Trophoblast cell (in vitro differentiated cells and primary cell): ENCODE results near the gene CLINT1.

Experiments
- DNase-seq, 2 donors: peaks; one replicate each; pipeline ENCODE4 v3.0.0-alpha.2; 2016
- H2AFZ ChIP-seq: 2 replicates; pipeline ENCODE4 v1.6.1; 2013; ENCODE audit warnings: low read length, moderate library complexity, mild to moderate bottlenecking; ENCODE audit not compliant: insufficient read depth, poor library complexity
- H2AK5ac ChIP-seq: 2 replicates; pipeline ENCODE4 v1.6.1; 2013; ENCODE audit warnings: mild to moderate bottlenecking, low read length
- H2BK120ac ChIP-seq: 2 replicates; pipeline ENCODE4 v1.6.1; 2013; ENCODE audit warnings: low read length, mild to moderate bottlenecking, moderate library complexity; ENCODE audit not compliant: insufficient read depth, poor library complexity
- H2BK12ac ChIP-seq: 2 replicates; pipeline ENCODE4 v1.6.1; 2013; ENCODE audit warnings: mild to moderate bottlenecking, low read length, moderate library complexity
- H2BK5ac ChIP-seq: 2 replicates; pipeline ENCODE4 v1.6.1; 2013; ENCODE audit warnings: low read length, low read depth, moderate library complexity, mild to moderate bottlenecking; ENCODE audit not compliant: poor library complexity
- H3K14ac ChIP-seq: 2 replicates; pipeline ENCODE4 v1.6.1; 2013; ENCODE audit warnings: mild to moderate bottlenecking, low read length
- H3K18ac ChIP-seq: 2 replicates; pipeline ENCODE4 v1.6.1; 2013; ENCODE audit warnings: mild to moderate bottlenecking, low read length
- H3K23ac ChIP-seq: 2 replicates; pipeline ENCODE4 v1.6.1; 2013; ENCODE audit warnings: low read length
- H3K27ac ChIP-seq: 2 replicates; pipeline ENCODE4 v1.5.1; 2013; ENCODE audit warnings: low read depth, mild to moderate bottlenecking, inconsistent platforms, low read length, moderate library complexity
- H3K27me3 ChIP-seq: 2 replicates; pipeline ENCODE4 v1.6.1; 2013; ENCODE audit warnings: inconsistent platforms, mild to moderate bottlenecking, low read length, moderate library complexity; ENCODE audit not compliant: insufficient read depth
- H3K36me3 ChIP-seq, 2 experiments: 1 replicate in 1 of 2; 2 replicates in 1 of 2; pipeline ENCODE4 v1.6.1; 2013; ENCODE audit warnings: low read length in 2 of 2, mild to moderate bottlenecking in 2 of 2, moderate library complexity in 1 of 2; ENCODE audit not compliant: insufficient read depth in 2 of 2, control insufficient read depth in 1 of 2
- H3K4ac ChIP-seq: 2 replicates; pipeline ENCODE4 v1.6.1; 2013; ENCODE audit warnings: low read depth, mild to moderate bottlenecking, low read length, moderate library complexity
- H3K4me1 ChIP-seq, 2 experiments: 1 replicate in 1 of 2; 2 replicates in 1 of 2; pipeline ENCODE4 v1.6.1; 2013; ENCODE audit warnings: low read length in 2 of 2, mild to moderate bottlenecking in 2 of 2, moderate library complexity in 1 of 2; ENCODE audit not compliant: insufficient read depth in 2 of 2, control insufficient read depth in 1 of 2
- H3K4me2 ChIP-seq: 2 replicates; pipeline ENCODE4 v1.6.1; 2013; ENCODE audit warnings: inconsistent platforms, mild to moderate bottlenecking, low read length, moderate library complexity
- H3K4me3 ChIP-seq: 2 replicates; pipeline ENCODE4 v1.5.1; 2013; ENCODE audit warnings: mild to moderate bottlenecking, low read depth, low read length, inconsistent platforms
- H3K79me1 ChIP-seq: one replicate; pipeline ENCODE4 v1.6.1; 2013; ENCODE audit warnings: low read length
- H3K79me2 ChIP-seq: 2 replicates; pipeline ENCODE4 v1.6.1; 2013; ENCODE audit warnings: low read length, mild to moderate bottlenecking; ENCODE audit not compliant: control insufficient read depth, insufficient read depth, poor library complexity
- H3K9ac ChIP-seq: 2 replicates; pipeline ENCODE4 v1.6.1; 2013; ENCODE audit warnings: mild to moderate bottlenecking, low read length
- H3K9me3 ChIP-seq: 2 replicates; pipeline ENCODE4 v1.6.1; 2013; ENCODE audit warnings: low read depth, mild to moderate bottlenecking, control low read depth, inconsistent platforms, low read length; ENCODE audit not compliant: insufficient read depth
- H4K12ac ChIP-seq: 2 replicates; pipeline ENCODE4 v1.6.1; 2013; ENCODE audit warnings: low read depth, mild to moderate bottlenecking, low read length, moderate library complexity
- H4K8ac ChIP-seq: 2 replicates; pipeline ENCODE4 v1.6.1; 2013; ENCODE audit warnings: low read depth, mild to moderate bottlenecking, low read length, moderate library complexity
- H4K91ac ChIP-seq: one replicate; pipeline ENCODE4 v1.6.1; 2013; ENCODE audit warnings: low read depth, mild to moderate bottlenecking, low read length, moderate library complexity
- WGBS: extraction: QIAGEN DNeasy Blood & Tissue Kit; methylation state at CpG from one replicate; pipeline ENCODE4 v1.1.7; 2013; ENCODE audit warnings: missing lambda C conversion rate; ENCODE audit not compliant: insufficient read length, insufficient coverage; ENCODE audit errors: extremely low coverage; 5-methylcytosine and 5-hydroxymethylcytosine counted together

Gene CLINT1

DNA sequence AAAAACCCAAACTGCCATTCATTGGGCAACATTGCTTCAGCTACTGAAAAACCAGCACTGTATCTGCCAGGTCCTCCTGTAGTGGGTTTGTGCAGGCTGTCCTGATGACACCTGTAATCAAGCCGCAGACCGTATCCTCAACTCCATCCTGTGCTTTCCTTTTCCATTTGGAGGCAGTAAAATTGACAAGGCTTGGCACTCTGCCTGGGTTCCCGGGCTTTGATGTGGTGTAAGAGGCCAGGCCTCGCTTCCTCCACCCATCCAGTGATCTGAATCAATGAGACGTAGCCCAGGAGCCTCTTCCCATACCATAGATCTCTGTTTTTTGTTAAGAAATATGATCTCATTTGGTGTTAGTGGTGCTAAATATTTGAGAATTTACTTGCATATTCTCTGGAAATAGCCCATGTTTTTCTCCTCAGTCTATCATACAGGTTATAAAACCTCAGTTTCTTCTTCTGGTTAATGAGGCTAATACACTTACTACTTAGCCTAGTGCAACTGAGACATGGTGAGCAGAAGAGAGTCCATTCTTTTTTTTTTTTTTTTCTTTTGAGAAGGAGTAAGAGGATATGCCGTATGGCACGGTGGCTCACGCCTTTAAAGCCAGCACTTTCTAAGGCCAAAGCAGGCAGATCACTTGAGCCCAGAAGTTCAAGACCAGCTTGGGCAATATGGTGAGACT is 80.7 kb downstream of the CLINT1 start:
- Histone ChIP-seq H3K4ac (no peak overlapping the region), H2BK12ac (no peak overlapping the region), H2AFZ (no peak overlapping the region), H4K91ac (no peak overlapping the region), H3K36me3 (no peaks in the 10 kb centered on the region), H3K9me3 (peaks cover 2% of the 10 kb centered on the region), H3K9ac (no peak overlapping the region), H3K27me3 (no peaks in the 10 kb centered on the region), H3K23ac (no peak overlapping the region), H3K27ac (no peak overlapping the region), H2AK5ac (no peak overlapping the region), H3K79me2 (no peaks in the 10 kb centered on the region), H3K14ac (no peak overlapping the region), H3K4me1 (no peaks in the 10 kb centered on the region), H2BK120ac (no peak overlapping the region), H3K4me2 (no peak overlapping the region), H4K12ac (no peak overlapping the region), H3K18ac (no peak overlapping the region), H4K8ac (no peak overlapping the region), H2BK5ac (no peak overlapping the region), H3K4me3 (no peak overlapping the region), H3K79me1 (no peaks in the 10 kb centered on the region)
- DNase-seq, result no peak
- WGBS, result no CpG with 5 or more reads among the region's 8 CpGs

DNA sequence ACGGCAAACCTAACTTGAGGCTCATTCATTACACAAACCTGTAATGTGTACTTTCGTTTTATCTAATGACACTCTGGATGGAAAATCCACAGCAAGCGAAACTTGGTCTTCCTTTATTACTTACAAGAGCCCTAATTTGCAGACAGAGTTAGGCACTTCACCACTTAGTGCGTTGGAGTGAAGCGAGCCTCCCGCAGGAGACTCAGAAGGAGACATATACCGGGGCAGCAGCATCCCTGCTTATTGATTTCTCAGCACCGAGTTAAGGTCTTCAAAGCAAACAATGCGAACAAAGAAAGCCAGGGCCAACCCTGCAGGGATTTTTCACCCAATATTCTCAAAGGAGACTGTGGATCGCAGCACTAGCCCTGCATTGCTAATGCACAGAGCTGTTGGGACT is 86.8 kb downstream of the CLINT1 start:
- no peak overlapping the region for H3K27ac ChIP-seq

GRCh38 chr5:157770665-157771064 is 88.3 kb downstream of the CLINT1 start:
- H3K79me2 ChIP-seq, result no peaks in the 10 kb centered on the region
- no peak overlapping the region for H4K91ac ChIP-seq
- H3K9ac ChIP-seq, result no peak overlapping the region
- no peak overlapping the region for H4K8ac ChIP-seq
- no peaks in the 10 kb centered on the region for H3K9me3 ChIP-seq
- H2AK5ac ChIP-seq, result no peak overlapping the region
- no peak overlapping the region for H3K4ac ChIP-seq
- no peak overlapping the region for H3K18ac ChIP-seq
- H3K4me3 ChIP-seq, result no peak overlapping the region
- H2BK12ac ChIP-seq, result no peak overlapping the region
- no peak overlapping the region for H2AFZ ChIP-seq
- H3K23ac ChIP-seq, result no peak overlapping the region
- H3K27me3 ChIP-seq, result no peaks in the 10 kb centered on the region
- no peak overlapping the region for H4K12ac ChIP-seq
- no peak overlapping the region for H3K27ac ChIP-seq
- no peaks in the 10 kb centered on the region for H3K36me3 ChIP-seq
- no peak for DNase-seq
- H3K4me1 ChIP-seq, result no peaks in the 10 kb centered on the region
- no CpG with 5 or more reads among the region's 4 CpGs for WGBS
- H2BK5ac ChIP-seq, result no peak overlapping the region
- H3K79me1 ChIP-seq, result no peaks in the 10 kb centered on the region
- H2BK120ac ChIP-seq, result no peak overlapping the region
- H3K4me2 ChIP-seq, result no peak overlapping the region
- no peak overlapping the region for H3K14ac ChIP-seq

More for the DNA sequence above, 86.8 kb downstream of the CLINT1 start:
- H3K4me2 ChIP-seq, result no peak overlapping the region
- H4K91ac ChIP-seq, result no peak overlapping the region
- H3K27me3 ChIP-seq, result no peaks in the 10 kb centered on the region
- H3K4me1 ChIP-seq, result no peaks in the 10 kb centered on the region
- no peak overlapping the region for H3K4ac ChIP-seq
- no peak overlapping the region for H4K8ac ChIP-seq
- H3K14ac ChIP-seq, result no peak overlapping the region
- H2BK12ac ChIP-seq, result no peak overlapping the region
- H3K23ac ChIP-seq, result no peak overlapping the region
- H3K4me3 ChIP-seq, result no peak overlapping the region
- no CpG with 5 or more reads among the region's 10 CpGs for WGBS
- H3K79me2 ChIP-seq, result no peaks in the 10 kb centered on the region
- peaks cover 2% of the 10 kb centered on the region for H3K9me3 ChIP-seq
- H2AK5ac ChIP-seq, result no peak overlapping the region
- H3K36me3 ChIP-seq, result no peaks in the 10 kb centered on the region
- no peak overlapping the region for H2BK5ac ChIP-seq
- no peak overlapping the region for H4K12ac ChIP-seq
- H3K79me1 ChIP-seq, result no peaks in the 10 kb centered on the region
- no peak for DNase-seq
- H3K18ac ChIP-seq, result no peak overlapping the region
- H3K9ac ChIP-seq, result no peak overlapping the region
- no peak overlapping the region for H2AFZ ChIP-seq
- no peak overlapping the region for H2BK120ac ChIP-seq

DNA sequence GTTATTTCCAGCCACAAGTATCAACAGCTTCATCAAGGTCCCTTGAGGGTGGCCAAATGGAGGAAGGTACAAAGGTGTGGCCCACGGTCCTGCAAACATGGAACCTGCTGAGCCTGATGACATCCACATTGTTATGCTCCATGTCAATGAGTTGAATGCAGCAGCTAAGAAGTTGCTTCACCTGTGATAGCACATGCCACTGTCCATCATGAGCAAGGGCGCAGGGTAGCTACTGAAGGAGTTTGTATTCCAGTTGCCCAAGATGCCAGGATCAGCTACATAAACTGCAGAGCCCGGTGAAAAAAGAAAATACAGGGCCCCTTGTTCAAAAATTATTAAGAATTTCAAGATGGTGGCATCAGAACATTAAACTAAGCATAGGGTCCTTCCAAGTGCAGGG is 91.3 kb downstream of the CLINT1 start:
- Histone ChIP-seq H2AFZ (no peak overlapping the region), H3K9me3 (no peaks in the 10 kb centered on the region), H3K79me1 (no peaks in the 10 kb centered on the region), H2BK12ac (no peak overlapping the region), H3K9ac (no peak overlapping the region), H3K4me1 (no peaks in the 10 kb centered on the region), H3K18ac (no peak overlapping the region), H2BK120ac (no peak overlapping the region), H4K12ac (no peak overlapping the region), H3K4ac (no peak overlapping the region), H2AK5ac (no peak overlapping the region), H3K23ac (no peak overlapping the region), H3K79me2 (no peaks in the 10 kb centered on the region), H2BK5ac (no peak overlapping the region), H3K27me3 (no peaks in the 10 kb centered on the region), H3K4me3 (no peak overlapping the region), H3K36me3 (no peaks in the 10 kb centered on the region), H3K27ac (no peak overlapping the region), H3K4me2 (no peak overlapping the region), H4K8ac (no peak overlapping the region), H3K14ac (no peak overlapping the region), H4K91ac (no peak overlapping the region)
- no CpG with 5 or more reads among the region's 3 CpGs for WGBS
- DNase-seq, result peak in 1 of 2 donors; percentile 12
